ENCODE data around the gene SHLD1.

DNA sequence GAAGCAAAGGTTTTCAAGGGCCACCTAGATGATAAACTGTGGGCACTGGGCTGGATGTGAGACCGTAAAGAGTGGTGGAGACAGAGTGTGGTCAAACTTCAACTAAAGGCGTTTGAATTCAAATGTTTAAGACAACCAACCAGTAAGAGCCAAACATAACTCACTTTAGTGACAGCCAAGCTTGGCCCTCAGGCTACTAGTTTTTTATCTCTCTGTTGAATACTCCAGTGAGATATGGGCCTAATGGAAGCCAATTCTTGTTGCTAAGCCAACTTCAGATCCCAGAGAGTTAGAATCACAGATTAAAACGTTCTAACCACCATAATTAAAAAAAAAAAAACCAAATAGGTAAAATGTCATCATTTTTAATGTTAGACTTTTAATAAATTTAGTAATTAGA lies 142.9 kb downstream of the SHLD1 start:
- TF ChIP-seq, protein P1, sequence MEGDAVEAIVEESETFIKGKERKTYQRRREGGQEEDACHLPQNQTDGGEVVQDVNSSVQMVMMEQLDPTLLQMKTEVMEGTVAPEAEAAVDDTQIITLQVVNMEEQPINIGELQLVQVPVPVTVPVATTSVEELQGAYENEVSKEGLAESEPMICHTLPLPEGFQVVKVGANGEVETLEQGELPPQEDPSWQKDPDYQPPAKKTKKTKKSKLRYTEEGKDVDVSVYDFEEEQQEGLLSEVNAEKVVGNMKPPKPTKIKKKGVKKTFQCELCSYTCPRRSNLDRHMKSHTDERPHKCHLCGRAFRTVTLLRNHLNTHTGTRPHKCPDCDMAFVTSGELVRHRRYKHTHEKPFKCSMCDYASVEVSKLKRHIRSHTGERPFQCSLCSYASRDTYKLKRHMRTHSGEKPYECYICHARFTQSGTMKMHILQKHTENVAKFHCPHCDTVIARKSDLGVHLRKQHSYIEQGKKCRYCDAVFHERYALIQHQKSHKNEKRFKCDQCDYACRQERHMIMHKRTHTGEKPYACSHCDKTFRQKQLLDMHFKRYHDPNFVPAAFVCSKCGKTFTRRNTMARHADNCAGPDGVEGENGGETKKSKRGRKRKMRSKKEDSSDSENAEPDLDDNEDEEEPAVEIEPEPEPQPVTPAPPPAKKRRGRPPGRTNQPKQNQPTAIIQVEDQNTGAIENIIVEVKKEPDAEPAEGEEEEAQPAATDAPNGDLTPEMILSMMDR (IDR thresholded peaks at IDR 0.05): no peak
- no peak for TF ChIP-seq POLR2A (IDR thresholded peaks at IDR 0.05)
